Measurements from ENCODE around the gene NACA2.
A peak's percentile ranks its signal among the peaks of the same experiment; 100 is the strongest.

NACA2 gene

DNA sequence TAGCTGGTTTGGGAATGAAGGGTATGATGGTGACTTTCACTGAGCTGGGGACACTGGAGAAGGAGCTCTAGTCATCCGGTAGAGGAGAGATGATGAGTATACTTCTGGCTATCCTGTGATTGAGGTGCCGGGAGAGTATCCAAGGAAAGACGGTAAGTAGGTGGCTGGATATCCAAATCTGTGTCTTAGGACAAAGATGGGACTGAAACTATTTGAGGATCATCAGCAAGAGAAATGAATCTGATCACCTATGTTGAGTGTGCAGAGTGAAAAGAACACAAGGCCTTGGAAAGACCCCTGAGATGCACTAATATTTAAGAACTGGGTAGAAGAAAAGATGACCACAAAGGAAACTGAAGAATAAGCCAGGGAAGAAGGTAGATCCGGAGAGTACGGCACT lies 1.0 kb downstream of the NACA2 start:
- no peak for TF ChIP-seq GATA2 (IDR thresholded peaks at IDR 0.05; ENCODE audit: low read depth, low read length)
- no peak for TF ChIP-seq GATA3 (IDR thresholded peaks at IDR 0.05; ENCODE audit: low read depth, low read length)

- no peak for TF ChIP-seq GATA3 (IDR thresholded peaks at IDR 0.05; ENCODE audit: low read depth, low read length)
- TF ChIP-seq GATA2 (IDR thresholded peaks at IDR 0.05; ENCODE audit: low read depth, low read length) = no peak
Observed at GRCh38 chr17:61587807-61588660, 3.0 kb downstream of the NACA2 start.

GRCh38 chr17:61587242-61587641 lies 3.8 kb downstream of the NACA2 start:
- no peak for TF ChIP-seq GATA3 (IDR thresholded peaks at IDR 0.05; ENCODE audit: low read depth, low read length)
- no peak for TF ChIP-seq GATA2 (IDR thresholded peaks at IDR 0.05; ENCODE audit: low read depth, low read length)

DNA sequence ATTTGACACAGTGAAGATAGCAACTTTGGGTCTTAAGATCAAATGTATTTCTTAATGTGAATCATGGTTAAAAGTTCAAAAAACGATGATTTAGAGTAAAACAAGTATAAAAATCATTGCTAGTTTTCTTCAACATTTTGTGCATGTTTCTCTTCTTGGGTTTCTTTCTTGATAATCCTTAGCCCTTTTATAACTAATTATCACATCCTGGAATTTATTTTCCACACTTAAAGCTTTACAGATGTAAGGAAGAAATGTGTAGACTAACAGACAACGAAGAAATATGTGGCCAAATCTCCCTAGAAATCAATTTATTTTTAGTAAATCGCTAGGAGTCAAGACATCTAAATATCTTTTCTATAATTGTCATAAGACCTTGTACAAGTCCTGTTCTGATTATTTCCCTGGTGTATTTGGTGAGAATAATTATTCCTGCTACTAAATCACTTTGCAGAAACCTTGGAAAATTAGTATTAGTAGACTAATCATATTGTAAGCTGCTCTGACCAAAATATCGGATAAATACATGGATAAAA lies 4.9 kb downstream of the NACA2 start:
- no peak for TF ChIP-seq GATA2 (IDR thresholded peaks at IDR 0.05; ENCODE audit: low read depth, low read length)
- TF ChIP-seq GATA3 (IDR thresholded peaks at IDR 0.05; ENCODE audit: low read depth, low read length) = no peak

- TF ChIP-seq GATA2 (IDR thresholded peaks at IDR 0.05; ENCODE audit: low read depth, low read length) = peak; percentile 75
- TF ChIP-seq GATA3 (IDR thresholded peaks at IDR 0.05; ENCODE audit: low read depth, low read length) = peak; percentile 91
Observed at GRCh38 chr17:61584866-61585265, 6.2 kb downstream of the NACA2 start.

- no peak for TF ChIP-seq GATA2 (IDR thresholded peaks at IDR 0.05; ENCODE audit: low read depth, low read length)
- no peak for TF ChIP-seq GATA3 (IDR thresholded peaks at IDR 0.05; ENCODE audit: low read depth, low read length)
Observed at GRCh38 chr17:61584266-61584665, 6.8 kb downstream of the NACA2 start.

GRCh38 chr17:61583660-61584264 lies 7.3 kb downstream of the NACA2 start:
- TF ChIP-seq GATA2 (IDR thresholded peaks at IDR 0.05; ENCODE audit: low read depth, low read length) (no peak), GATA3 (IDR thresholded peaks at IDR 0.05; ENCODE audit: low read depth, low read length) (no peak)

DNA sequence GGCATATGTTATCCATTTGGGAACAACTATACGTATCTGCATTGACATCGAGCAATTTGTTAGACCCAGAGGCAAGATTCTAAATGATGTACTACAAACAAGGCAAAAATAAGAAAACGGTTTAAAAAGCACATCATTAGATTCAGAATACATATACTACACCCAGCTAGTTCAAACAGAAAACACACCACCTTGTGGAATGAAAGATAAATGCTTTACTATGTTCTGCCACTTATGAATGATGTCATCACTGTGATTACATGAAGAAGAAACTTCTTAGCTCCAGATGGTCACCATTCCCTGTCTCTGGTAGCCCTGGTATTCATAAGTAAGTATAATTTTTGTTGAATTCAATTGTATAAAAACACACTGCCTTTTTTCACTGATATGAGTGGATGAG lies 7.8 kb downstream of the NACA2 start:
- TF ChIP-seq GATA2 (IDR thresholded peaks at IDR 0.05; ENCODE audit: low read depth, low read length) (no peak), GATA3 (IDR thresholded peaks at IDR 0.05; ENCODE audit: low read depth, low read length) (peak; percentile 47; the same call in 1 of the 2 replicates)

DNA sequence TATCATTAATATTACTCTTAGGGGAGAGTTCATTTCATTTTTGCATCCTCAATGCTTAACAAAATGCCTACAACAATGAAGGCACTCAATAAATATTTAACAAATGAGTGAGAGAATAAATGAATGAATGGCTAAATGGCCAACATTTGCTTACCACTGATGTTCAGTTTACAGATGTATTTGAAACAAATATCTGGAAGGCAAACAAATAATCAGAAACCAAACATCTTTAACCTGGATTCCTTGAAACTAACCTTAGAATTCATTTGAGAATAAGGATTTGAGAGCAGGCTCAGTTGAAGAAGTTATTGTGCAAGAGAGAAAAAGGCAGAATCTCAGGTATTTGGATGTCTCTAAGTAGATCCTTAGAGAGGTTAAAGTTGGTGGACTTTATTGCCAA lies 8.4 kb downstream of the NACA2 start:
- TF ChIP-seq GATA2 (IDR thresholded peaks at IDR 0.05; ENCODE audit: low read depth, low read length) (no peak), GATA3 (IDR thresholded peaks at IDR 0.05; ENCODE audit: low read depth, low read length) (no peak)

DNA sequence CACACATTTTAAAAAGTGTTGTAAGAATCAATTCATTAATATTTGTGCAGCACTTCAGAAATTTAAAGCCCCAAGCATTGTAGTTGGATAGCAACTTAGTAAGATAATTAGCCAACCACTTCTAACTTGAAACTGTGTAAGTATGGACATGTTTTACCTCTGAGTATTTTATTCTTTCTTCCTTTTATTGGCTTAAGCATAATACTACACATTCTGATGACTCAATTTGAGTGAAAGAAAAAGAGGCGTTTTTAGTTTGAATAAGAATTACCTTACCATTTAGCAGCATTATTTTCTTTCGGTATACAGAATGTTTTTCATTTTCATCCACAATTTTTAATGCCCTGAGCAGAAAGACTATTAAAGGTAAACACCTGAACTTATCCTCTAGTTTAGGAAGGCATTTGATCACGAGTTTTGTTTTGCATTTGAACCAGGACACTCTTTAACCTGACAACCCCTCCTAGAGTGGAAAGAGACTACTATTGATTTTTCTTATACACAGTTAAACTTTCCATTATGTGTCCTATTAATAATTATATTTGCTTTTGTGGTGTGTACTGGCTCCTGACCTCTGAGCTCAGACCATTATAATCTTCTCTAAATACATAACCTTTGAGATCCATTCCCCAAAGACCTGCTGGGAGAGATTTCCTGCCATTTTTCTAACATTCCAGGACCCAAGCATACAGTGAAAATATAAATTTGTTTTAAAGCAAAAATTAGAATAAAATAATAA lies 9.2 kb downstream of the NACA2 start:
- TF ChIP-seq GATA3 (IDR thresholded peaks at IDR 0.05; ENCODE audit: low read depth, low read length) = no peak
- TF ChIP-seq GATA2 (IDR thresholded peaks at IDR 0.05; ENCODE audit: low read depth, low read length) = no peak

- TF ChIP-seq GATA2 (IDR thresholded peaks at IDR 0.05; ENCODE audit: low read depth, low read length) = no peak
- TF ChIP-seq GATA3 (IDR thresholded peaks at IDR 0.05; ENCODE audit: low read depth, low read length) = no peak
Observed at GRCh38 chr17:61580502-61580901, 10.5 kb downstream of the NACA2 start.

- no peak for TF ChIP-seq GATA2 (IDR thresholded peaks at IDR 0.05; ENCODE audit: low read depth, low read length)
- no peak for TF ChIP-seq GATA3 (IDR thresholded peaks at IDR 0.05; ENCODE audit: low read depth, low read length)
Observed at GRCh38 chr17:61579961-61580360, 11.1 kb downstream of the NACA2 start.

GRCh38 chr17:61579347-61579746 lies 11.7 kb downstream of the NACA2 start:
- TF ChIP-seq GATA2 (IDR thresholded peaks at IDR 0.05; ENCODE audit: low read depth, low read length) (no peak), GATA3 (IDR thresholded peaks at IDR 0.05; ENCODE audit: low read depth, low read length) (no peak)

GRCh38 chr17:61578645-61579044 lies 12.4 kb downstream of the NACA2 start:
- TF ChIP-seq GATA3 (IDR thresholded peaks at IDR 0.05; ENCODE audit: low read depth, low read length) (no peak), GATA2 (IDR thresholded peaks at IDR 0.05; ENCODE audit: low read depth, low read length) (no peak)
